GM12878 (cell line): ENCODE results near the gene SMPD2. TPM values are rescaled to one million over a fixed set of nuclear protein-coding genes. Genes with fewer than 3 reads are reported as not detected.

Experiments used
- BACH1 ChIP-seq: fragments of 450-650 bp; IDR thresholded peaks from 2 replicates; pipeline ENCODE4 v1.6.1; 2017; ENCODE audit warnings: mild to moderate bottlenecking, borderline replicate concordance
- BCLAF1 ChIP-seq: fragments of 450-650 bp; IDR thresholded peaks from 2 replicates; pipeline ENCODE4 v1.6.1; 2017; ENCODE audit warnings: antibody characterized with exemption, mild to moderate bottlenecking, moderate library complexity
- CBX5 ChIP-seq: sonication (generic); IDR thresholded peaks from 2 replicates; pipeline ENCODE4 v1.6.1; 2016; ENCODE audit warnings: low read depth, moderate library complexity, mild to moderate bottlenecking, inconsistent platforms
- CEBPZ ChIP-seq: fragments of 150-350 bp; IDR thresholded peaks from 2 replicates; pipeline ENCODE4 v1.6.1; 2016; ENCODE audit warnings: low read depth, low read length
- CREM ChIP-seq: IDR thresholded peaks from 2 replicates; pipeline ENCODE4 v1.6.1; 2014; ENCODE audit warnings: antibody characterized with exemption, low read depth
- CUX1 ChIP-seq: IDR thresholded peaks from 2 replicates; pipeline ENCODE4 v1.6.1; 2012; ENCODE audit warnings: improper control_type of control experiment, low read depth, low read length; ENCODE audit not compliant: insufficient replicate concordance
- KAT2A ChIP-seq: conservative IDR thresholded peaks from 2 replicates; pipeline ENCODE4 v1.6.1; 2011; ENCODE audit warnings: low read depth, low read length; ENCODE audit not compliant: control insufficient read depth
- LARP7 ChIP-seq: fragments of 450-650 bp; IDR thresholded peaks from 2 replicates; pipeline ENCODE4 v1.6.1; 2017; ENCODE audit warnings: mild to moderate bottlenecking
- MXI1 ChIP-seq: fragments of 150-350 bp; IDR thresholded peaks from 2 replicates; pipeline ENCODE4 v1.6.1; 2011; ENCODE audit warnings: low read depth, mild to moderate bottlenecking, inconsistent platforms, low read length, improper control_type of control experiment
- NR2C2 ChIP-seq: IDR thresholded peaks from 2 replicates; pipeline ENCODE4 v1.6.1; 2011; ENCODE audit warnings: borderline replicate concordance, low read depth; ENCODE audit not compliant: control insufficient read depth, insufficient read length
- POLR2A ChIP-seq: IDR thresholded peaks from 2 replicates; pipeline ENCODE4 v1.6.1; 2011; ENCODE audit warnings: low read depth, mild to moderate bottlenecking, low read length
- SKIL ChIP-seq: fragments of 450-650 bp; IDR thresholded peaks from 2 replicates; pipeline ENCODE4 v1.6.1; 2017; ENCODE audit warnings: mild to moderate bottlenecking, low read depth, inconsistent platforms; ENCODE audit not compliant: poor library complexity, severe bottlenecking
- SRF ChIP-seq, 2 experiments: IDR thresholded peaks; 2 replicates each; pipeline ENCODE4 v1.6.1; 2011; ENCODE audit warnings: low read depth in 2 of 2, low read length in 2 of 2, mild to moderate bottlenecking in 1 of 2, moderate library complexity in 1 of 2
- polyA plus RNA-seq, 11 experiments: library from polyadenylated mRNA; depleted of rRNA in 4 of 11; unstranded in 6 of 11; stranded (reverse) in 5 of 11; fragments of >200 nt; fragmentation: Nextera tagmentation in 4 of 11; fragmentation: Illumina TruSeq in 1 of 11; extraction: Ambion mirVana in 4 of 11; extraction: Trizol in 1 of 11; gene quantifications; 1 replicate in 1 of 11; 2 replicates in 10 of 11; pipeline versions ENCODE4 v1.2.1 to v1.2.3, GENCODE V29; 2011 to 2016; ENCODE audit warnings: inconsistent platforms in 2 of 11, missing spikeins in 2 of 11, low read depth in 1 of 11
- total RNA-seq, 4 experiments: library from RNA; depleted of rRNA in 3 of 4; stranded (reverse); fragments of >200 nt in 3 of 4; fragmentation: Illumina TruSeq in 1 of 4; extraction: Trizol in 1 of 4; gene quantifications; 2 replicates each; pipeline versions ENCODE4 v1.2.1 to v1.2.3, GENCODE V29; 2013 to 2021

The SMPD2 gene
- total and polyA plus RNA-seq, 10 of the 15 experiments (the other 5 are each of a cell fraction or from before 2014, with no cell fraction given), result 0.06 to 15.4 (median 9.7) TPM

- TF ChIP-seq CEBPZ, result no peak
- TF ChIP-seq CBX5, result no peak
- no peak for TF ChIP-seq SKIL
- no peak for TF ChIP-seq SRF (IDR thresholded peaks at IDR 0.05; ENCODE audit: low read depth in 2 of 2, low read length in 2 of 2)
- no peak; the same call in 1 of the 2 replicates for TF ChIP-seq BACH1
- TF ChIP-seq NR2C2, result no peak
- peak; percentile 82 for TF ChIP-seq POLR2A
- TF ChIP-seq MXI1, result 0 out of 2 replicates have a peak, but pooled peaks have one; percentile 47
- peak; percentile 8; the same call in 1 of the 2 replicates for TF ChIP-seq LARP7
- no peak for TF ChIP-seq BCLAF1
- TF ChIP-seq KAT2A, result no peak
- TF ChIP-seq CREM, result 0 out of 2 replicates have a peak, but pooled peaks have one; percentile 4
- TF ChIP-seq CUX1, result no peak
Observed at GRCh38 chr6:109455437-109456110, 15.1 kb downstream of the SMPD2 start, which contains the start of gene MICAL1 (continued).
